GM18505 (cell line): ENCODE measurements around the gene UROC1.

Source experiments
- ATAC-seq: cut with Tn5 transposase; IDR thresholded peaks from one replicate; pipeline ENCODE4 v1.9.1; 2021; ENCODE audit not compliant: unreplicated experiment
- POLR2A ChIP-seq: IDR thresholded peaks from 4 replicates; pipeline ENCODE4 v1.6.1; 2011; ENCODE audit warnings: borderline replicate concordance; ENCODE audit not compliant: insufficient read depth, insufficient read length; ENCODE audit errors: extremely low read depth

Gene UROC1

DNA sequence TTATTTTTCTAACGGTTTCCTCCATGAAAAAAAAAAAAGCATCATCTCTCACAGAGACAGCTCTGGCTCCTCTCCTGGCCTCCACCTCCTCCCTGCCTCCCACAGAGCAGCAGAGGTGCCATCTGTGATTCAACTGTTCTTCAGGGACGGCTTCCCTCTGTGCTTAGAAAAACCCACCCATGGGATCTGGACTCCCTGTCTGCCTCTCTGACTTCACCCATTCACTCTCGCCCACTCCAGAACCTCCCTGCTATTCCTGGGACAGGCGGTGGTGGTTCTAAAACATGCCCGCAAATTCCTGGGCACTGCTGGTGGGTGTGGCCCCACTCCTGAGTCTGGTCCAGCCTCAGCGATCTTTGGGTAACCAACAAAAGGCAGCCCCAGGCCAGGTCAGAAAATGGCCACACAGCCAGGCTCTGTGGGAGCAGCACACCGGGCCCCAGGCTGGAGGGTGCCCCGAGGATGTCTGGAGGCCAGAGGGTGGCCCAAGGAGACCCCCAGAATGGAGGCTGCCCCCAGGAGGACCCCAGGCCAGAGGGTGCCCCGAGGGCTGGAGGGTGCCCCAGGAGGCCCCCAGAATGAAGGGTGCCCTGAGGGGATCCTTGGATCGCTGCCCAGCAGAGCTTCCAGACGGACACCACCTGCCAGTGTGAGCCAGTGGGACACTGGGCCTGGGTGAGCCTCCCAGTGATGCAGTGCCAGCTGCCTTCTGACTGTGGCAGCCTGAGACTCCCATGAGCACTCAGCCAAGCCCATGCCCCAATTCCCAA is 3.7 kb upstream of the UROC1 start:
- no peak for ATAC-seq
- no peak for TF ChIP-seq POLR2A

GRCh38 chr3:126519506-126520455 is 2.2 kb upstream of the UROC1 start:
- no peak for ATAC-seq
- TF ChIP-seq POLR2A: no peak

DNA sequence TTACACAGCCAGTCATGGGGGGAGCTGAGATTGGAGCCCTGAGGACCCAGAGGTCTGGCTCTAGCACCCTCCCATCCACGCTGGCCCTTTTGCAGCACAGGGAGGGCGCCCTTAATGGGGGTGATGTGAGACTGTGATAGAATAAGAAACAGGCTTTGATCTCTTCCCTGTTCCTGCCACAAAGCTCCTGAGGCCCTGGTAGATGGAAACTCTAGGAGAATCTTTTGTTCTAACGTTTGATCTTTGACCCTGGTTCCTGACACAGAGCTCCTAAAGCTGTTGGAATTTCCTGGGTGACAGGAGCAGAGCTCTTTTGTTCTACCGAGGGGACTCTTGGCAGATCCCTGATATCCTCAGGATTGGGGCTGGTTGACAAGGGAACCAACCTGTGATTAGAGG is 1.2 kb upstream of the UROC1 start:
- TF ChIP-seq POLR2A: no peak
- ATAC-seq: no peak

DNA sequence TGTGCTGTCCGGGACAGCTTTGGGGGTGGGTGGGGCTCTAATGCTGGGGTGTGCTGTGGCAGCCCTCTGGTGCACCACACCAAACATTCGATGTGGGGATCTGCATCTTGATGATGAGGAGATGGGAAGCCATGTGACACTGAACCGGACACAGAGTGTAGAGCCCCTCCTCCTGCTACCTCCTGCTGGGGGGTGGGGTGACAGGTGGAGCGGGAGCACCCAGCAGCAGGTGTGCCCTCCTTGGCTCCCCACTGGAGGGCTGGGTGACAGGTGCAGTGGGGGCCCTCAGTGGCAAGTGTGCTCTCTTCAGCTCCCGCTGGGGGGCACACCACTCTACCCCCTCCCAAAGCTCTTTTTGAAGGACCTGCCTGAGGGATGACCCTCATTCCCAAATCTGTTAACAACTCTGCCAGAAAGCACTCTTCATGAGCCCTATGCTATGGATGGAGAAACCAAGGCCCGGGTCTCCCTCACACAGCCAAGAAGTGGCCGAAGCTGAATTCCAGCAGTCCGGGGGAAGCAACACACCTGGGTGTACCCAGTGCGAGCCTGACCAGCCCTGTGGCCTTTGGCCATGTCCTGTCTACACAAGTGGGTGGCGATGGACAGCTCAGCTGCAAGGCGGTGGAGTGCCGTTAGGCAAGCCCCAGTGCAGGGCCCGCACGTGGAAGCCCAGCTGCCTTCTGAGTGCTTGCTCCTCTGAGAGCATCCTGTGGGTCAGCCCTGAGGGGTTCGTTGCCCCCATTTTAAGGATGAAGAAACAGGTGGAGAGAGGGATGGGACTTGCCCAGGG is 609 bp upstream of the UROC1 start:
- no peak for TF ChIP-seq POLR2A
- ATAC-seq: no peak

DNA sequence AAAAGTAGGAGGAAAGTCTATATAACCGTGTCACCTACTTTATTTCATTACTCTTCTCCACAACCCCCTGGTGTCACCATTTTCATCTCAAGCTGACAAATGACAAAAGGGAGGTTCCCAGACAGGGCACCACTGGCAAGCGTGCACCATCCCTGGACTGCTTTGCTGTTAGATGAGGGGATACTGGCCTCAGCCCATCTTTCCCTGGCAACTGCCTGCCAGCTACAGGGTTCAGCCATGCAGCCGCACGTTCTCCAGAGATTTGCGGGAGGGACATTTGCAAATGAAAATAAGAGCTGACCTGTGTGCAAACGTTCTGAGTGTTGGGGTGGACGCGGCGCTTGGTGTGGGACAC is 660 bp downstream of the UROC1 start:
- ATAC-seq: no peak

DNA sequence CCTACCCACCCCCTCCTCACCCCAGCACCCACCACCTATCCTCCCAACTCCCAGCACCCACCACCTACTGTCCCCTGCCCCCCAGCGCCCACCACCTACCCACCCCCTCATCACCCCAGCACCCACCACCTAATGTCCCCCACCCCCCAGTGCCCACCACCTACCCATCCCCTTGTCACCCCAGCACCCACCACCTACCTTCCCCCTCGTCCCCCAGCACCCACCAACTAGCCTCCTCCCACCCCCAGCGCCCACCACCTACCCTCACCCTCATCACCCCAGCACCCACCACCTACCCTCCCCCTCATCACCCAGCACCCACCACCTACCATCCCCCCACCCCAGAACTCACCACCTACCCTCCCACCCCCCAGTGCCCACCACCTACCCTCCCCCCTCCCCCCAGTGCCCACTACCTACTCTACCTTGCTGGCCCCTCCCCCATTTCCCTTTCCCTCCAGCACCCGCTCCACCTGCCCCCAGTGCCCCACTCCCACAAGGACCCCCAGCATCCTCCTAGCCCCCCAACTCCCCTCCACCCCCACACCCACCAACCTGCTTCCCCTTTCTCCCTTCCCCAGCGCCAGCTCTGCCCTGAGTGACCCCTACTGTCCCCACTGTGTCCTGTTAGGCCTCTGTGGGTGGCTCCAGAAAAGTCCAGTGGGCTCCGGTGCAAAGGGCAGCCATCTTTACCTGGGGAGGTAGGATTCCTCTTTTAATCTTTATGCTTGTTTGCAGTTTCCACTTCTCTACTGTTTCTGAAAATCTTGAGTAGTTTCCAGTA is 1.2 kb downstream of the UROC1 start:
- no peak for ATAC-seq
- no peak for TF ChIP-seq POLR2A

More for the DNA sequence above, 660 bp downstream of the UROC1 start:
- TF ChIP-seq POLR2A: no peak

DNA sequence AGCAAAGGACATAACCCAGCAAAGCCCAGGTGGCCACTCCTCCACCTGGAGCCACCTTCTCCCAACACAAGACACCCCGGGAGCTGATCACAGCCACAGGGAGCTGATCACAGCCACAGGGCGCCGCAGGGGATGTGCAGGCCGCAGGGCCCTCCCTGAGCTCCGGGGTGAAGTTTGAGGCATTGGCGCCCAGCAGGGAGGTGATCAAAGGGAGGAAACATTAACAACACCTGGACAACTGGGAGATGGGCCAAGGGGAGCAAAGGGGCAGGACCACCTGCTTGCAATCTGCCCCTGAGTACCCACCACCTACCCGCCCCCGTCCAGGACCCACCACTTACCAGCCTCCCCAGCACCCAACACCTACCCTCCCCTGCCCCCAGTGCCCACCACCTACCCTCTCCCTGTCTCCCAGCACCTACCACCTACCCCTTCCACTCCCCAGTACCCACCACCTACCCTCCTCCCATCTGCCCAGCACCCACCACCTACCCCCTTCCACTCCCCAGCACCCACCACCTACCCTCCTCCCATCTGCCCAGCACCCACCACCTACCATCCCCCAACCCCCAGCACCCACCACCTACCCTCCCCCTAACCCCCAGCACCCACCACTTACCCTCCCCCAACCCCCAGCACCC is 2.4 kb downstream of the UROC1 start:
- ATAC-seq: no peak
- TF ChIP-seq POLR2A: no peak

DNA sequence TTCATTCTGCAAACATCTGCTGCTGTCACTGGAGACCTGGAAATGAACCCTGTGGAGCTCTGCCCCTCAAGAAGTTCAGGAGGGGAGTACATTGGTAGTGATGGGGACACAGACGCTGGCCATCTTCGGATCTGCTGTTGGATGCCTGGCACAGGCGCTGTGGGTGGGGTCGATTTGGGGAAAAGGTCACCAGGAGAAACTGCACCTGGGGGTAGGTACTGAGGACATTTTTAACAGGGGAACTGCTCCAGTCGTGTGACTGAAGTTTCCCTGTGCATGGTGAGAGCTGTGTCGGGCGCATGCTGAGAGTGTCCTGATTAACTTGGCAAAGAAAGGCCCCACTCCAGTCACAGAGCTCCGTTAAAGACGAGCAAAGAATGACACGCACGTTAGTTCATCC is 3.4 kb downstream of the UROC1 start:
- no peak for TF ChIP-seq POLR2A
- no peak for ATAC-seq

DNA sequence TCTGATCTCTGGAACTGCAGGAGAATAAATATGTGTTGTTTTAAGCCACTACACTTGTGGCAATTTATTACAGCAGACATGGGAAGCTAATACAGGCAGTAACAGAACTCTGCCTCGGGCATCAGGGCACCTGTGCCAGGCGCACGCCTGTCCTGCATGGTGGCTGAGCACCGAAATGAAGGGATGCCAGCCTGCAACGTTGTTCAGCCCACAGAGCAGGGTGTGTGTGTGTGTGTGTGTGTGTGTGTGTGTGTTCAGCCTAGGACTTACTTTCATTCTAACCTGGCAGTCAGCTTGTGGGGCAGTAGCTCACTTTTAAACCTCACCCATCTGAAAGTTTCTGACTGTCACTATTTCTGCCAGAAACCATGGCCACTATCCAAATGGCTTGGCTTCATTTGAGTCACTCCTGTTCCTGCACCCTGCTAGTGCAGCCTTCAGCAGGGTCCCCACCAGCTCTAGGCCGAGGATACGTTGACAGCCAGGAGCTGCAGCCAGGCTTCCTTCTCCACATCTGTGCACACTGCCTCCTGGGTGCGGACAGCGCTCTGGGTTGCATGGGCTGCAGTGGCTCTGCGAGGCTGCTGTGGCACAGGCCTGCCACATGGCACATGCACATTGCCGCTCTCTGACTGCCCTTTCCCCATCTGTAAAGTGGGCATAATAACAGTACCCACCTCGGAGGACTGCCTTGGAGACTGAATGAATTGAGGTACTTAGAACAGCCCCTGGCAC is 4.5 kb downstream of the UROC1 start:
- no peak for TF ChIP-seq POLR2A
- no peak for ATAC-seq

DNA sequence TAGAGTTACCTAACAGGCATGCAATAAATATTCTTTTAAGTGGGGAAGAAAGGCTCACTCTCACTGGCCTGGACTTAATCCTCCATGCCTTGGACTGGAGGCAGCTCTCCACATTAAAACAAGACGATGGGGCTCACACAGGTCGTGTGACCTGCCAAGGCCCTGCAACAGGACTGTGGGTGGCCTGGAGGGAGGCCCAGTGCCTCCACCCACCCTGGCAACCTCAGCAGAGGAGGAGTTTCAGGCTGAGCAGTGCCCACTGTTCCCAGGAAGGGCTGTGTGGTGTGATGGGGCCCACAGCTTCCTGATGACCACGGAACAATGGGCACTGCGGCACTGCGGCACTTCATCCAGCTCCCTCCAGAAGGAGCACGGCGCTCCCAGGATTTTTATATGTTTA is 5.5 kb downstream of the UROC1 start:
- TF ChIP-seq POLR2A: no peak

GRCh38 chr3:126511291-126511690 is 6.3 kb downstream of the UROC1 start:
- TF ChIP-seq POLR2A: no peak
- no peak for ATAC-seq

More for the DNA sequence above, 5.5 kb downstream of the UROC1 start:
- no peak for ATAC-seq
